Gastrocnemius medialis (tissue), 4 donors: ENCODE measurements around the gene TOMM40L. TPM values are rescaled to one million over a fixed set of nuclear protein-coding genes. Genes with fewer than 3 reads are reported as not detected.

Source experiments
- ATAC-seq, 2 donors: fragments of 150-250 bp; one replicate each; pipeline ENCODE4 v1.9.1; 2016
- DNase-seq, 2 donors: peaks; one replicate each; pipeline ENCODE4 v3.0.0-alpha.2; 2019
- H3K27ac ChIP-seq, 4 donors: fragments of 200-600 bp; sonication (generic); 1 replicate in 1 of 4; 2 replicates in 3 of 4; pipeline ENCODE4 v1.5.1; 2016 to 2018; ENCODE audit warnings: mild to moderate bottlenecking in 2 of 4, moderate library complexity in 1 of 4
- H3K27me3 ChIP-seq, 3 donors: fragments of 200-600 bp; sonication (generic) in 2 of 3; 1 replicate in 1 of 3; 2 replicates in 2 of 3; pipeline versions ENCODE4 v1.5.1 to v1.6.0; 2016 to 2019; ENCODE audit warnings: mild to moderate bottlenecking in 1 of 3, moderate library complexity in 1 of 3
- H3K36me3 ChIP-seq, 2 donors: fragments of 200-600 bp; sonication (generic) in 1 of 2; one replicate each; pipeline ENCODE4 v1.5.1; 2017 to 2018
- H3K4me1 ChIP-seq, 2 donors: fragments of 200-600 bp; sonication (generic) in 1 of 2; one replicate each; pipeline ENCODE4 v1.5.1; 2016 to 2017; ENCODE audit warnings: mild to moderate bottlenecking in 2 of 2
- H3K4me3 ChIP-seq, 4 donors: fragments of 200-600 bp; sonication (generic) in 3 of 4; 1 replicate in 1 of 4; 2 replicates in 3 of 4; pipeline ENCODE4 v1.5.1; 2016 to 2019; ENCODE audit warnings: mild to moderate bottlenecking in 2 of 4
- H3K9me3 ChIP-seq, 3 donors: fragments of 200-600 bp; sonication (generic) in 2 of 3; 1 replicate in 1 of 3; 2 replicates in 2 of 3; pipeline ENCODE4 v1.5.1; 2016 to 2019
- POLR2A ChIP-seq, 2 donors: fragments of 450-650 bp; IDR thresholded peaks; one replicate each; pipeline ENCODE4 v1.6.1; 2017; ENCODE audit warnings: antibody characterized with exemption in 2 of 2, mild to moderate bottlenecking in 2 of 2, moderate library complexity in 2 of 2
- in situ Hi-C, 4 donors: fragments of 200-750 bp; cut with MboI; loops; one replicate each; pipeline versions ENCODE4 v1.15.0 to v1.8.0; 2017; ENCODE audit warnings: low sequenced_read_pairs in 4 of 4
- intact Hi-C: fragments of 100-400 bp; cut with DNase I; formaldehyde crosslinking; loops from one replicate; pipeline ENCODE4 v1.15.1; 2023; ENCODE audit warnings: low total_unique reads
- total RNA-seq, 4 donors: library from RNA; depleted of rRNA; stranded (reverse); fragments of >200 nt; gene quantifications; one replicate each; pipeline versions ENCODE4 v1.1.0 to v1.2.3, GENCODE V29; 2016
- TF ChIP-seq, protein P1 (sequence below), 5 experiments: fragments of 450-650 bp in 3 of 5; fragments of 200-600 bp in 2 of 5; sonication (generic) in 2 of 5; IDR thresholded peaks in 4 of 5; conservative IDR thresholded peaks in 1 of 5; 1 replicate in 4 of 5; 2 replicates in 1 of 5; pipeline ENCODE4 v1.5.1; 2016 to 2019; ENCODE audit warnings: antibody characterized with exemption in 5 of 5, mild to moderate bottlenecking in 3 of 5, moderate library complexity in 3 of 5

TOMM40L gene
- total RNA-seq, 4 donors from 2014 or later: 8.3 to 22.7 (median 16.9) TPM

DNA sequence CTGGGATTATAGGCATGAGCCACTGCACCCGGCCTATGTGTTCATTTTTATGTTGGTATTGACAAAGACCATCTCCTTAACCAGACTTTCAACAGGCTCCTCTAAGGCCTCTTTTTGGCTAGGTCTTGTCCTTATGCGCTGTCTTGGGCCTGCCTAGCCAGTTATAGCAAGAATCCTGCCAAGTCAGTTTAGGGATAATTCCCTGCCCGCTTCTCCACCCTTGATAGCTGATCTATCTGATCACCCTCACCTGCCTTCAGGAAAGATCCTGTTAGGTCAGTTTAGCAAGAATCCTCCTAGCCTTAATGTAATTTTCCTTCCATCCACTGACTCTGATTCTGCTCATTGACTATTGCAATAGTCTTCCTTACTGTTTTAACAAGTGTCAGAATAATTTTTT is 46.2 kb upstream of the TOMM40L start:
- no peak for ATAC-seq
- intact Hi-C loops: no loop called here

GRCh38 chr1:161180639-161181038 is 45.2 kb upstream of the TOMM40L start:
- Histone ChIP-seq H3K4me1 (peaks cover 21 to 22% of the 10 kb centered on the region in 2 donors), H3K9me3 (no peaks in the 10 kb centered on the region), H3K27ac (no peak overlapping the region), H3K4me3 (no peak overlapping the region), H3K36me3 (no peaks in the 10 kb centered on the region), H3K27me3 (no peaks in the 10 kb centered on the region)
- in situ Hi-C loops: loop anchor here in 1 of 4 donors (25.0 kb wide), 1 partner anchor 582 kb away; the partner anchor contains the start of gene ATF6
- ATAC-seq (no peak), DNase-seq (no peak)
- intact Hi-C loops: no loop called here
- TF ChIP-seq POLR2A (IDR thresholded peaks at IDR 0.05): no peak
- TF ChIP-seq, protein P1, sequence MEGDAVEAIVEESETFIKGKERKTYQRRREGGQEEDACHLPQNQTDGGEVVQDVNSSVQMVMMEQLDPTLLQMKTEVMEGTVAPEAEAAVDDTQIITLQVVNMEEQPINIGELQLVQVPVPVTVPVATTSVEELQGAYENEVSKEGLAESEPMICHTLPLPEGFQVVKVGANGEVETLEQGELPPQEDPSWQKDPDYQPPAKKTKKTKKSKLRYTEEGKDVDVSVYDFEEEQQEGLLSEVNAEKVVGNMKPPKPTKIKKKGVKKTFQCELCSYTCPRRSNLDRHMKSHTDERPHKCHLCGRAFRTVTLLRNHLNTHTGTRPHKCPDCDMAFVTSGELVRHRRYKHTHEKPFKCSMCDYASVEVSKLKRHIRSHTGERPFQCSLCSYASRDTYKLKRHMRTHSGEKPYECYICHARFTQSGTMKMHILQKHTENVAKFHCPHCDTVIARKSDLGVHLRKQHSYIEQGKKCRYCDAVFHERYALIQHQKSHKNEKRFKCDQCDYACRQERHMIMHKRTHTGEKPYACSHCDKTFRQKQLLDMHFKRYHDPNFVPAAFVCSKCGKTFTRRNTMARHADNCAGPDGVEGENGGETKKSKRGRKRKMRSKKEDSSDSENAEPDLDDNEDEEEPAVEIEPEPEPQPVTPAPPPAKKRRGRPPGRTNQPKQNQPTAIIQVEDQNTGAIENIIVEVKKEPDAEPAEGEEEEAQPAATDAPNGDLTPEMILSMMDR (IDR thresholded peaks at IDR 0.05 in 4 of 5, conservative IDR thresholded peaks at IDR 0.05 in 1 of 5): no peak

More for the DNA sequence above, 46.2 kb upstream of the TOMM40L start:
- in situ Hi-C loops: loop anchor here in 1 of 4 donors (10.0 to 25.0 kb wide), 2 partner anchors 45 to 583 kb away; partner anchors contain the start of genes APOA2, ATF6 and TOMM40L
- TF ChIP-seq, protein P1 (IDR thresholded peaks at IDR 0.05 in 4 of 5, conservative IDR thresholded peaks at IDR 0.05 in 1 of 5): no peak
- no peak for TF ChIP-seq POLR2A (IDR thresholded peaks at IDR 0.05)
- Histone ChIP-seq H3K27ac (no peak overlapping the region), H3K9me3 (no peaks in the 10 kb centered on the region), H3K36me3 (peaks cover 0 to 8% of the 10 kb centered on the region in 2 donors), H3K4me3 (no peak overlapping the region), H3K4me1 (peaks cover 12 to 15% of the 10 kb centered on the region in 2 donors), H3K27me3 (no peaks in the 10 kb centered on the region)
- DNase-seq: no peak

DNA sequence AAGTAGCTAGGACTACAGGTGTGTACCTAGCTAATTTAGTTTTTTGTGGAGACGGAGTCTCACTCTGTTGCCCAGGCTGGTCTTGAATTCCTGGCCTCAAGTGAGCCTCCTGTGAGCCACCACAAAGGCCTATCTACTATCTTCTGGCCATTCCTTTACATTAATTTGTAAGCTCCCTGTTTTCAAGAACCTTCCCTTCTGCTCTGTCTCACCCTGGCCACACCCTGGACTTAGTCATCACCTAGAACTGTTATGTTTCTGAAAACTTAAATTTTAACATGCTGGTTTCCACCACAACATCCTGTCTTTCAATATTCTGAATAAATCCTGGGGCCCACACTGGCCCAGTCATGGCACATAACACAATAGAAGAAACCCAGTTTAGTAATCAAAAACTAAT is 43.6 kb upstream of the TOMM40L start:
- Histone ChIP-seq H3K27ac (no peak overlapping the region), H3K9me3 (no peaks in the 10 kb centered on the region), H3K4me1 (peaks cover 21% of the 10 kb centered on the region in 2 donors), H3K4me3 (no peak overlapping the region), H3K36me3 (no peaks in the 10 kb centered on the region), H3K27me3 (no peaks in the 10 kb centered on the region)
- DNase-seq (no peak), ATAC-seq (no peak)
- in situ Hi-C loops: loop anchor here in 1 of 4 donors (25.0 kb wide), 1 partner anchor 580 kb away; the partner anchor contains the start of gene ATF6
- no peak for TF ChIP-seq POLR2A (IDR thresholded peaks at IDR 0.05)
- TF ChIP-seq, protein P1 (IDR thresholded peaks at IDR 0.05 in 4 of 5, conservative IDR thresholded peaks at IDR 0.05 in 1 of 5): no peak
- intact Hi-C loops: no loop called here

DNA sequence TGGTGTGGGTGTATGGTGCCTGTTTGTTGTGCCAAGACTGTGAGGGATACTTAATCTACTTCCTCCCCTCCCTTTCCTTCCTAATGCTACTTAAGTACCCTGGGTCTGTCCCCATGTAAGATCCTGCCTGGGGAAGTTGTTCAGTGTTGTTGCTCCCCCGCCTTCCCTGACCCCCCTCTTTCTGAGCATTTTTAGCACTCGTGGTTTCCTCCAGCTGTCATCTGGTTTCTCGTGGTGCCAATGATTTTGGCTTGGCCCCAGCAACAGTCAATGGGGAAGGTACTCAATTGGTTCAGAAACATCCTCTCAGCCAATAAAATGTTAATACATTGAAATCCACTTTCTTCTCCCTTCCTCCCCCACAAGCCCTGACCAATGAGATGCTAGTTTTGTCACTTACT is 40.6 kb upstream of the TOMM40L start:
- no peaks in the 10 kb centered on the region for H3K27me3 ChIP-seq
- no peak overlapping the region for H3K4me3 ChIP-seq
- in situ Hi-C loops: loop anchor here in 1 of 4 donors (25.0 kb wide), 1 partner anchor 577 kb away; the partner anchor contains the start of gene ATF6
- H3K4me1 ChIP-seq: peaks cover 21% of the 10 kb centered on the region in 2 donors
- peak overlapping the region; percentile 61 to 77 (median 69) for H3K27ac ChIP-seq
- H3K36me3 ChIP-seq: no peaks in the 10 kb centered on the region
- ATAC-seq (peak; percentile 71 to 77), DNase-seq (peak; percentile 54 to 65)
- no peaks in the 10 kb centered on the region for H3K9me3 ChIP-seq
- intact Hi-C loops: no loop called here
- TF ChIP-seq POLR2A (IDR thresholded peaks at IDR 0.05): no peak
- TF ChIP-seq, protein P1 (IDR thresholded peaks at IDR 0.05 in 4 of 5, conservative IDR thresholded peaks at IDR 0.05 in 1 of 5): no peak
